SK-N-SH treated with all-trans-retinoic acid at 6 μM for 48 hours (cell line): ENCODE results near the gene BOLA3.

Source experiments
- ATAC-seq: fragments of 200-7000 bp; cut with Tn5 transposase; 3 replicates; pipeline ENCODE4 v1.9.1; 2020; ENCODE audit warnings: mild to moderate bottlenecking, moderate library complexity
- ARNTL ChIP-seq: fragments of 450-650 bp; formaldehyde crosslinking; IDR thresholded peaks from 2 replicates; pipeline ENCODE4 v1.5.0; 2020; ENCODE audit warnings: low read depth, mild to moderate bottlenecking, moderate library complexity, borderline replicate concordance
- BACH2 ChIP-seq: fragments of 250-450 bp; sonication (Bioruptor Pico); IDR thresholded peaks from 2 replicates; pipeline ENCODE4 v1.9.0; 2021; ENCODE audit warnings: mild to moderate bottlenecking, borderline replicate concordance
- CSDC2 ChIP-seq: fragments of 250-450 bp; sonication (Bioruptor Pico); IDR thresholded peaks from 2 replicates; pipeline ENCODE4 v1.5.0; 2020; ENCODE audit warnings: mild to moderate bottlenecking, moderate library complexity
- ESRRG ChIP-seq: fragments of 250-450 bp; sonication (Bioruptor Pico); IDR thresholded peaks from 2 replicates; pipeline ENCODE4 v1.6.1; 2021; ENCODE audit warnings: mild to moderate bottlenecking
- GLIS3 ChIP-seq: fragments of 250-450 bp; sonication (Bioruptor Pico); IDR thresholded peaks from 2 replicates; pipeline ENCODE4 v1.5.0; 2020; ENCODE audit warnings: mild to moderate bottlenecking, moderate library complexity
- ISL1 ChIP-seq: fragments of 250-450 bp; sonication (Bioruptor Pico); IDR thresholded peaks from 2 replicates; pipeline ENCODE4 v2.1.2; 2022; ENCODE audit warnings: mild to moderate bottlenecking, moderate library complexity
- OSR1 ChIP-seq: fragments of 250-450 bp; sonication (Bioruptor Pico); IDR thresholded peaks from 2 replicates; pipeline ENCODE4 v1.8.0; 2022; ENCODE audit warnings: moderate library complexity, mild to moderate bottlenecking, inconsistent platforms
- PATZ1 ChIP-seq: fragments of 250-450 bp; sonication (Bioruptor Pico); IDR thresholded peaks from 2 replicates; pipeline ENCODE4 v1.8.0; 2020; ENCODE audit warnings: mild to moderate bottlenecking, moderate library complexity, borderline replicate concordance
- POU6F1 ChIP-seq: fragments of 250-450 bp; sonication (Bioruptor Pico); IDR thresholded peaks from 2 replicates; pipeline ENCODE4 v1.8.0; 2021; ENCODE audit warnings: low read depth, mild to moderate bottlenecking, moderate library complexity, borderline replicate concordance
- PPARA ChIP-seq: fragments of 250-450 bp; sonication (Bioruptor Pico); IDR thresholded peaks from 2 replicates; pipeline ENCODE4 v1.5.0; 2020; ENCODE audit warnings: mild to moderate bottlenecking, borderline replicate concordance
- RARB ChIP-seq: fragments of 250-450 bp; sonication (Bioruptor Pico); IDR thresholded peaks from 2 replicates; pipeline ENCODE4 v1.8.0; 2021; ENCODE audit warnings: mild to moderate bottlenecking, moderate library complexity
- SNAI2 ChIP-seq: fragments of 250-450 bp; sonication (Bioruptor Pico); IDR thresholded peaks from 2 replicates; pipeline ENCODE4 v1.5.0; 2020; ENCODE audit warnings: mild to moderate bottlenecking, moderate library complexity
- TCF4 ChIP-seq: fragments of 250-450 bp; sonication (Bioruptor Pico); IDR thresholded peaks from 2 replicates; pipeline ENCODE4 v1.8.0; 2021; ENCODE audit warnings: mild to moderate bottlenecking, moderate library complexity, borderline replicate concordance
- TOX ChIP-seq: fragments of 250-450 bp; sonication (Bioruptor Pico); IDR thresholded peaks from 2 replicates; pipeline ENCODE4 v1.8.0; 2021; ENCODE audit warnings: mild to moderate bottlenecking, moderate library complexity, borderline replicate concordance
- ZC3H10 ChIP-seq: fragments of 250-450 bp; sonication (Bioruptor Pico); IDR thresholded peaks from 2 replicates; pipeline ENCODE4 v1.5.1; 2021; ENCODE audit warnings: mild to moderate bottlenecking, moderate library complexity
- ZFP3 ChIP-seq: fragments of 250-450 bp; sonication (Bioruptor Pico); IDR thresholded peaks from 2 replicates; pipeline ENCODE4 v1.5.0; 2020; ENCODE audit warnings: mild to moderate bottlenecking, moderate library complexity
- ZNF565 ChIP-seq: fragments of 450-650 bp; formaldehyde crosslinking; conservative IDR thresholded peaks from 2 replicates; pipeline ENCODE4 v1.5.0; 2020; ENCODE audit warnings: low read depth, mild to moderate bottlenecking, moderate library complexity
- ZNF70 ChIP-seq: fragments of 450-650 bp; formaldehyde crosslinking; IDR thresholded peaks from 2 replicates; pipeline ENCODE4 v1.5.0; 2020; ENCODE audit warnings: mild to moderate bottlenecking, moderate library complexity
- ZNF8 ChIP-seq: fragments of 450-650 bp; formaldehyde crosslinking; IDR thresholded peaks from 2 replicates; pipeline ENCODE4 v1.5.0; 2020; ENCODE audit warnings: mild to moderate bottlenecking, moderate library complexity
- TF ChIP-seq, protein P1 (sequence below): fragments of 250-450 bp; sonication (Bioruptor Pico); IDR thresholded peaks from 2 replicates; pipeline ENCODE4 v1.5.1; 2020; ENCODE audit warnings: low read depth, mild to moderate bottlenecking, moderate library complexity
- TF ChIP-seq, protein P2 (sequence below): fragments of 250-450 bp; sonication (Bioruptor Pico); IDR thresholded peaks from 2 replicates; pipeline ENCODE4 v1.5.1; 2021; ENCODE audit warnings: mild to moderate bottlenecking, moderate library complexity

The BOLA3 gene

DNA sequence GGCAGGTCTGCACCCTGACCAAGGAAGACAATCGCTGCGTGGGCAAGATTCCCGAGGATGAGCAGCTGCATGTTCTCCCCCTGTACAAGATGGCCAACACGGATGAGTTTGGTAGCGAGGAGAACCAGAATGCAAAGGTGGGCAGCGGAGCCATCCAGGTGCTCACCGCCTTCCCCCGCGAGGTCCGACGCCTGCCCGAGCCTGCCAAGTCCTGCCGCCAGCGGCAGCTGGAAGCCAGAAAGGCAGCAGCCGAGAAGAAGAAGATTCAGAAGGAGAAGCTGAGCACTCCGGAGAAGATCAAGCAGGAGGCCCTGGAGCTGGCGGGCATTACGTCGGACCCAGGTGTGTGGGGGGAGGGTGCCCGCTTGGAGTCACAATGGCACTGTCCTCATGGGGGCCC, 48.4 kb downstream of the BOLA3 start:
- no peak for ATAC-seq
- TF ChIP-seq ZNF565 (CRISPR knock-in tag) (no peak), OSR1 (CRISPR knock-in tag) (no peak), RARB (CRISPR knock-in tag) (no peak), CSDC2 (CRISPR knock-in tag) (no peak), BACH2 (CRISPR knock-in tag) (no peak), POU6F1 (CRISPR knock-in tag) (no peak), ISL1 (CRISPR knock-in tag) (no peak)
- TF ChIP-seq, protein P1, sequence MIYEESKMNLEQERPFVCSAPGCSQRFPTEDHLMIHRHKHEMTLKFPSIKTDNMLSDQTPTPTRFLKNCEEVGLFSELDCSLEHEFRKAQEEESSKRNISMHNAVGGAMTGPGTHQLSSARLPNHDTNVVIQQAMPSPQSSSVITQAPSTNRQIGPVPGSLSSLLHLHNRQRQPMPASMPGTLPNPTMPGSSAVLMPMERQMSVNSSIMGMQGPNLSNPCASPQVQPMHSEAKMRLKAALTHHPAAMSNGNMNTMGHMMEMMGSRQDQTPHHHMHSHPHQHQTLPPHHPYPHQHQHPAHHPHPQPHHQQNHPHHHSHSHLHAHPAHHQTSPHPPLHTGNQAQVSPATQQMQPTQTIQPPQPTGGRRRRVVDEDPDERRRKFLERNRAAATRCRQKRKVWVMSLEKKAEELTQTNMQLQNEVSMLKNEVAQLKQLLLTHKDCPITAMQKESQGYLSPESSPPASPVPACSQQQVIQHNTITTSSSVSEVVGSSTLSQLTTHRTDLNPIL (CRISPR knock-in tag) = no peak

- ATAC-seq = no peak
- TF ChIP-seq ARNTL = no peak
- TF ChIP-seq TCF4 (CRISPR knock-in tag) = no peak
- TF ChIP-seq, protein P1 (CRISPR knock-in tag) = no peak
Measured at GRCh38 chr2:74097574-74097973, 50.1 kb downstream of the BOLA3 start.

DNA sequence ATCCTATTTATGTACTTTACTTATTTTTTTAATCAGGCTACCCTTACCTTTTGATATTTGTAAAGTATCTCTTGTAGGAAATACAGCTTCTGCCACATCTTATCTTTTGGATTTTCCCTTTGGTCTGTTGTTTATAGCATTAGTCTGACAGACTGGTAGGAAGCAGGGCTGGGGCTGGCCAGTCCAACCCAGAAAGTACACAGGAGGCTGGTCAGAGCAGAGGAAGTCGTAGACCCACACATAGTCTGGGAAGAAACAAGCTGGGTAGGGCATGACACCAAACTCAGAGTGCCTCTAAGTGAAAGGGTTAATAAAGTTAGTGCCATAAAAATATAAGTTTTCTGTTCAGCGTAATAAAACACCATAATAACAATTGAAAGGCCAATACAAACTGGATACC, 51.7 kb downstream of the BOLA3 start:
- ATAC-seq = no peak
- TF ChIP-seq TOX (CRISPR knock-in tag) = no peak
- TF ChIP-seq ZNF565 (CRISPR knock-in tag) = no peak
- no peak for TF ChIP-seq ESRRG (CRISPR knock-in tag)
- no peak for TF ChIP-seq ZFP3 (CRISPR knock-in tag)
- no peak for TF ChIP-seq SNAI2
- no peak for TF ChIP-seq ZC3H10 (CRISPR knock-in tag)
- TF ChIP-seq POU6F1 (CRISPR knock-in tag) = no peak
- TF ChIP-seq TCF4 (CRISPR knock-in tag) = no peak
- no peak for TF ChIP-seq CSDC2 (CRISPR knock-in tag)
- TF ChIP-seq ARNTL = no peak
- no peak for TF ChIP-seq PATZ1 (CRISPR knock-in tag)
- TF ChIP-seq, protein P2, sequence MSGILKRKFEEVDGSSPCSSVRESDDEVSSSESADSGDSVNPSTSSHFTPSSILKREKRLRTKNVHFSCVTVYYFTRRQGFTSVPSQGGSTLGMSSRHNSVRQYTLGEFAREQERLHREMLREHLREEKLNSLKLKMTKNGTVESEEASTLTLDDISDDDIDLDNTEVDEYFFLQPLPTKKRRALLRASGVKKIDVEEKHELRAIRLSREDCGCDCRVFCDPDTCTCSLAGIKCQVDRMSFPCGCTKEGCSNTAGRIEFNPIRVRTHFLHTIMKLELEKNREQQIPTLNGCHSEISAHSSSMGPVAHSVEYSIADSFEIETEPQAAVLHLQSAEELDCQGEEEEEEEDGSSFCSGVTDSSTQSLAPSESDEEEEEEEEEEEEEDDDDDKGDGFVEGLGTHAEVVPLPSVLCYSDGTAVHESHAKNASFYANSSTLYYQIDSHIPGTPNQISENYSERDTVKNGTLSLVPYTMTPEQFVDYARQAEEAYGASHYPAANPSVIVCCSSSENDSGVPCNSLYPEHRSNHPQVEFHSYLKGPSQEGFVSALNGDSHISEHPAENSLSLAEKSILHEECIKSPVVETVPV (CRISPR knock-in tag) = no peak
- TF ChIP-seq ZNF70 (CRISPR knock-in tag) = no peak

DNA sequence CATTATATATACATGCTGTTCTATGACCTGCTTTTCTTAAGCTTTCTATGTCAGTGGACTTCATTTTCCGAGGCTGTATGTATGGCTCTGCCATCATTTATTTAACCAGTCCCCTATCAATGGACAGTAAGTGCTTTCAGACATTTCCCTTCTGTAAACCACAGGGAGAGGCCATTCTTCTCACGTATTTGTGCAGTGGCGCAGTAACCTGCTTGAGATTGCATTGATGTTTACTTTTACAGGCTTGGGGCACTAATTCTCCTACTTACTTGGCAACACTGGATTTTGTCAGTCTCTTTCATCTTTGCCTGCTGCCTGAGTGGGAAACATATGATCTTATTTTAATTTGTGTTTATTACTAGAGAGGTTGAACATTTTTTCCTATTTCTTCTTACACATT, 52.1 kb downstream of the BOLA3 start:
- TF ChIP-seq OSR1 (CRISPR knock-in tag) = no peak
- TF ChIP-seq ZNF565 (CRISPR knock-in tag) = no peak
- TF ChIP-seq TOX (CRISPR knock-in tag) = no peak
- no peak for TF ChIP-seq ISL1 (CRISPR knock-in tag)
- no peak for TF ChIP-seq ZNF70 (CRISPR knock-in tag)
- TF ChIP-seq, protein P1 (CRISPR knock-in tag) = no peak
- TF ChIP-seq PPARA (CRISPR knock-in tag) = no peak
- TF ChIP-seq GLIS3 = no peak
- no peak for TF ChIP-seq BACH2 (CRISPR knock-in tag)
- no peak for TF ChIP-seq ZNF8 (CRISPR knock-in tag)
- TF ChIP-seq ZFP3 (CRISPR knock-in tag) = no peak
- no peak for TF ChIP-seq ARNTL
- TF ChIP-seq, protein P2 (CRISPR knock-in tag) = no peak
- TF ChIP-seq RARB (CRISPR knock-in tag) = no peak
- TF ChIP-seq ESRRG (CRISPR knock-in tag) = no peak
- TF ChIP-seq CSDC2 (CRISPR knock-in tag) = no peak
- TF ChIP-seq, all 23 proteins: peak for 0
- ATAC-seq = no peak
